ENCODE data around the gene VIPR1.

Gene VIPR1

DNA sequence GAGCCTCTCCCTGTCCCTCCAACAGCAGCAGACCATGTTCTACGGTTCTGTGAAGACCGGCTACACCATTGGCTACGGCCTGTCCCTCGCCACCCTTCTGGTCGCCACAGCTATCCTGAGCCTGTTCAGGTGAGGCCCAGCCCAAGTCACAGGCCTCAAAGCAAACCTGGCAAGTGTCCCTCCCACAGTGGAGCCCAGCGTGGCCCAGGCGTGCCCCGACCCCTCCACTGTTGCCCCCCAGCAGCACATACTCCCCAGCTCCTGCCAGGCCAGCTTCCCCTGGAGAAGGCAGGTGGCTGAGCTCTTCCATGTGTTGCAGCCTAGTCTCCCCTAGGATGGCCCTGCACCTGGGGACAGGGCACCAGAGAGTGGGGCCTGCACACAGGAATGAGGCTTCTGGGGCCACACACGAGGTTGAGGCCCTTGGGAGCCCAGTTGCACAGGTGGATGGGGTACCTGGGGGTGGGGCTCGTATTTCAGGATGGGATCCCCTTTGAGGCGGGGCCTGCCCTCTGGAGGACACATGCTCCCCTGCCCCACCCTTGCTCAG, 25.0 kb downstream of the VIPR1 start:
- no peaks in the 10 kb centered on the region for H3K9me2 ChIP-seq (replicated peaks; ENCODE audit: control insufficient read depth, low read length)
- no peaks in the 10 kb centered on the region for H3K36me3 ChIP-seq (ENCODE audit: control insufficient read depth, low read length)
- no peak overlapping the region for H3K4me2 ChIP-seq (ENCODE audit: low read length)
- no peaks in the 10 kb centered on the region for H3F3A ChIP-seq (ENCODE audit: control insufficient read depth, insufficient read depth)
- no peaks in the 10 kb centered on the region for H3K4me1 ChIP-seq (ENCODE audit: control insufficient read depth, low read length)
- no peaks in the 10 kb centered on the region for H3K79me2 ChIP-seq (ENCODE audit: control insufficient read depth, low read length)
- no peak overlapping the region for H3K27ac ChIP-seq (ENCODE audit: low read depth, low read length)
- no peaks in the 10 kb centered on the region for H4K20me1 ChIP-seq (ENCODE audit: control insufficient read depth, insufficient read depth, low read depth, low read length)
- 0 out of 2 replicates have a peak, but pooled peaks cover 2% of the 10 kb centered on the region for H3K27me3 ChIP-seq (ENCODE audit: control insufficient read depth, low read length)
- TF ChIP-seq, protein P1, sequence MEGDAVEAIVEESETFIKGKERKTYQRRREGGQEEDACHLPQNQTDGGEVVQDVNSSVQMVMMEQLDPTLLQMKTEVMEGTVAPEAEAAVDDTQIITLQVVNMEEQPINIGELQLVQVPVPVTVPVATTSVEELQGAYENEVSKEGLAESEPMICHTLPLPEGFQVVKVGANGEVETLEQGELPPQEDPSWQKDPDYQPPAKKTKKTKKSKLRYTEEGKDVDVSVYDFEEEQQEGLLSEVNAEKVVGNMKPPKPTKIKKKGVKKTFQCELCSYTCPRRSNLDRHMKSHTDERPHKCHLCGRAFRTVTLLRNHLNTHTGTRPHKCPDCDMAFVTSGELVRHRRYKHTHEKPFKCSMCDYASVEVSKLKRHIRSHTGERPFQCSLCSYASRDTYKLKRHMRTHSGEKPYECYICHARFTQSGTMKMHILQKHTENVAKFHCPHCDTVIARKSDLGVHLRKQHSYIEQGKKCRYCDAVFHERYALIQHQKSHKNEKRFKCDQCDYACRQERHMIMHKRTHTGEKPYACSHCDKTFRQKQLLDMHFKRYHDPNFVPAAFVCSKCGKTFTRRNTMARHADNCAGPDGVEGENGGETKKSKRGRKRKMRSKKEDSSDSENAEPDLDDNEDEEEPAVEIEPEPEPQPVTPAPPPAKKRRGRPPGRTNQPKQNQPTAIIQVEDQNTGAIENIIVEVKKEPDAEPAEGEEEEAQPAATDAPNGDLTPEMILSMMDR (IDR thresholded peaks at IDR 0.05; ENCODE audit: low read depth, low read length, poor library complexity, severe bottlenecking): no peak
- TF ChIP-seq EZH2phosphoT487 (IDR thresholded peaks at IDR 0.05; ENCODE audit: borderline replicate concordance, low read length): no peak
- H3K4me3 ChIP-seq (ENCODE audit: low read length): no peak overlapping the region
- H3K9me3 ChIP-seq (ENCODE audit: control insufficient read depth, insufficient read depth, low read length): no peaks in the 10 kb centered on the region

DNA sequence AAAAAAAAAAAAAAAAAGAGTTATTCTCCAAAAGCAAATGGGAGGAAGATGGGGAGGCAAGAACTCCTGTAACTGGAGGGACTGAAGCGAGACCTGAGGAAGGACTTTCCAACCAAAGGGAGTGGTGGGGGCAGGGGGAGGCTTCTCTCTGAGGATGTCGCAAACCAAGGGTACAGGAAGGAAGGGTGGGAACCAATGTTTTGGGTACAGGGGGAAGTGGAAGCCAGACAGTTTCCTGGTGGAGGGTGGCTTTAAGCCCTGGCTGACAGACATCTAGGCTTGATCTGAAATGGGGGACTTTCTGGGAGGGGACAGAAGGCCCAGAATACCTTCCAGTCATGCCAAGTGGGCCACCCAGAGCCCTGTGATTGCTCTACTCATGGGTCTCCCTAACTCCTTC, 27.0 kb downstream of the VIPR1 start:
- H3K4me2 ChIP-seq (ENCODE audit: low read length): no peak overlapping the region

DNA sequence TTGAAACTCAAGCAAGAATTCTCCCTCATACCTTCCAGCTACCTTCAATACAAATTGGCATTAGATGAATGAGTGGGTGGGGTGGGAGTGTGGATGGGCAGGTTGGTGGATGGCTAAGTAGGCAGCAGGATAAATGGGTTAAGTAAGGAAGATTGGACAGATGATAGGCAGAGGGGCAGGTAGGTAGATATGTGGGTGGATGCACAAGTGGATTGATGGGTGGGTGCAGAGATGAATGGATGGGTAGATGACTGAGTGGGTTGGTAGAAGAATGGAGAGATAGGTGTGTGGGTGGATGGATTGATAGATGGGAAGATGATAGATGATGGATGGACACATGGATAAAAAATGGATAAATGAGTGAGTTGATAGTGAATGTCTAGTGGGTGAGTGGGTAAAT, 27.6 kb downstream of the VIPR1 start:
- H3K79me2 ChIP-seq (ENCODE audit: control insufficient read depth, low read length): no peaks in the 10 kb centered on the region
- TF ChIP-seq, protein P1 (IDR thresholded peaks at IDR 0.05; ENCODE audit: low read depth, low read length, poor library complexity, severe bottlenecking): no peak
- TF ChIP-seq EZH2phosphoT487 (IDR thresholded peaks at IDR 0.05; ENCODE audit: borderline replicate concordance, low read length): no peak
- no peaks in the 10 kb centered on the region for H3K36me3 ChIP-seq (ENCODE audit: control insufficient read depth, low read length)
- no peak overlapping the region for H3K27ac ChIP-seq (ENCODE audit: low read depth, low read length)
- H4K20me1 ChIP-seq (ENCODE audit: control insufficient read depth, insufficient read depth, low read depth, low read length): no peaks in the 10 kb centered on the region
- H3K27me3 ChIP-seq (ENCODE audit: control insufficient read depth, low read length): 0 out of 2 replicates have a peak, but pooled peaks cover 2% of the 10 kb centered on the region
- no peaks in the 10 kb centered on the region for H3F3A ChIP-seq (ENCODE audit: control insufficient read depth, insufficient read depth)
- H3K4me1 ChIP-seq (ENCODE audit: control insufficient read depth, low read length): no peaks in the 10 kb centered on the region
- no peaks in the 10 kb centered on the region for H3K9me3 ChIP-seq (ENCODE audit: control insufficient read depth, insufficient read depth, low read length)
- no peak overlapping the region for H3K4me2 ChIP-seq (ENCODE audit: low read length)
- no peaks in the 10 kb centered on the region for H3K9me2 ChIP-seq (replicated peaks; ENCODE audit: control insufficient read depth, low read length)
- no peak overlapping the region for H3K4me3 ChIP-seq (ENCODE audit: low read length)

More for the DNA sequence above, 27.0 kb downstream of the VIPR1 start:
- TF ChIP-seq, protein P1 (IDR thresholded peaks at IDR 0.05; ENCODE audit: low read depth, low read length, poor library complexity, severe bottlenecking): no peak
- TF ChIP-seq EZH2phosphoT487 (IDR thresholded peaks at IDR 0.05; ENCODE audit: borderline replicate concordance, low read length): no peak
- no peak overlapping the region for H3K4me3 ChIP-seq (ENCODE audit: low read length)
- no peaks in the 10 kb centered on the region for H3F3A ChIP-seq (ENCODE audit: control insufficient read depth, insufficient read depth)
- H3K79me2 ChIP-seq (ENCODE audit: control insufficient read depth, low read length): no peaks in the 10 kb centered on the region
- H3K9me3 ChIP-seq (ENCODE audit: control insufficient read depth, insufficient read depth, low read length): no peaks in the 10 kb centered on the region
- no peaks in the 10 kb centered on the region for H3K4me1 ChIP-seq (ENCODE audit: control insufficient read depth, low read length)
- H3K36me3 ChIP-seq (ENCODE audit: control insufficient read depth, low read length): no peaks in the 10 kb centered on the region
- 0 out of 2 replicates have a peak, but pooled peaks cover 2% of the 10 kb centered on the region for H3K27me3 ChIP-seq (ENCODE audit: control insufficient read depth, low read length)
- H4K20me1 ChIP-seq (ENCODE audit: control insufficient read depth, insufficient read depth, low read depth, low read length): no peaks in the 10 kb centered on the region
- H3K9me2 ChIP-seq (replicated peaks; ENCODE audit: control insufficient read depth, low read length): no peaks in the 10 kb centered on the region
- H3K27ac ChIP-seq (ENCODE audit: low read depth, low read length): no peak overlapping the region

All from DOHH2 (cell line).